ENCODE results near the gene AGBL4.

DNA sequence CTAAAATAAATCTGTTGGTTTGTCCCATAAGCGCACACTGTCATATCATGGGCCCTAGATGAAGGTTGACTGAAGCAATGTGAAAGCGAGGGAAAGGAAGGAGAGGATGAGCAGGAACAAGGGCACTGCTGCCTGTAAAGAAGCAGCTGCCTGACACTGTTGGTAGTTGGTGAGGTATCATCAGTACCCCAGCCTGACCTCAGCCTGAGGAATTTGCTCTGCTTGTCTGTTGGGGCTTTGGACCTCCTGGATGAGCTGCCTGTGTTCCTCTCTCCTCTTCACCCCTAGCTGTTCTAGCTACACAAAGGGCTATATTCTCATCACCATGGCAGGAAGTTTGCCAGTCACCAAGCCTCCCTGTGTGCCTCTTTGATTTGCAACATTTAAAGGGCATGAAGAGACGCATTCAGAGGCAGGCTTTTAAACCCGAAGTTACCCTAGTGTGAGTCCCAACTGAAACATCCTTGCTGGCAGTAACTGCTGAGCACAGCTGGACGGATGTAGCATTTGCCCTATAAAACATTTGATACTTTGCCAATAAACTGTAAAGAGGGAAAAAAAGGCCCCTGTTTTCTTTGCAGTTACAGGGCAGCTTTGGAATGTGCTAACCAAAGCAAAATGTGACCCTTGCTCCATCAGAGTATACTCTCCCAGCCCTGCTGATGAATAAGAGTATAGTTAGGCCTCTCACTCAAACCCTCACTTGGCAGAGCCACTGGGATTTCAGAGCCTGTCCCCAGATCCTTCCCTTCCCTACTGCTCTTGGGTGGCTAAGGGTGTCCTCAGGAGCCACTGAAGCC is 1529.6 kb downstream of the AGBL4 start:
- TF ChIP-seq GATA2 (IDR thresholded peaks at IDR 0.05; ENCODE audit: low read depth, low read length) = no peak
- TF ChIP-seq GATA3 (IDR thresholded peaks at IDR 0.05; ENCODE audit: low read depth, low read length) = no peak

All from SH-SY5Y (cell line).